Measurements from ENCODE around the gene MTG2. TPM values are rescaled to one million over a fixed set of nuclear protein-coding genes. Genes with fewer than 3 reads are reported as not detected.

Gene MTG2
- total and polyA plus RNA-seq, 2 of the 8 experiments (the other 6 are each of a cell fraction or from before 2014, with no cell fraction given), result 14.4 to 22.8 TPM

DNA sequence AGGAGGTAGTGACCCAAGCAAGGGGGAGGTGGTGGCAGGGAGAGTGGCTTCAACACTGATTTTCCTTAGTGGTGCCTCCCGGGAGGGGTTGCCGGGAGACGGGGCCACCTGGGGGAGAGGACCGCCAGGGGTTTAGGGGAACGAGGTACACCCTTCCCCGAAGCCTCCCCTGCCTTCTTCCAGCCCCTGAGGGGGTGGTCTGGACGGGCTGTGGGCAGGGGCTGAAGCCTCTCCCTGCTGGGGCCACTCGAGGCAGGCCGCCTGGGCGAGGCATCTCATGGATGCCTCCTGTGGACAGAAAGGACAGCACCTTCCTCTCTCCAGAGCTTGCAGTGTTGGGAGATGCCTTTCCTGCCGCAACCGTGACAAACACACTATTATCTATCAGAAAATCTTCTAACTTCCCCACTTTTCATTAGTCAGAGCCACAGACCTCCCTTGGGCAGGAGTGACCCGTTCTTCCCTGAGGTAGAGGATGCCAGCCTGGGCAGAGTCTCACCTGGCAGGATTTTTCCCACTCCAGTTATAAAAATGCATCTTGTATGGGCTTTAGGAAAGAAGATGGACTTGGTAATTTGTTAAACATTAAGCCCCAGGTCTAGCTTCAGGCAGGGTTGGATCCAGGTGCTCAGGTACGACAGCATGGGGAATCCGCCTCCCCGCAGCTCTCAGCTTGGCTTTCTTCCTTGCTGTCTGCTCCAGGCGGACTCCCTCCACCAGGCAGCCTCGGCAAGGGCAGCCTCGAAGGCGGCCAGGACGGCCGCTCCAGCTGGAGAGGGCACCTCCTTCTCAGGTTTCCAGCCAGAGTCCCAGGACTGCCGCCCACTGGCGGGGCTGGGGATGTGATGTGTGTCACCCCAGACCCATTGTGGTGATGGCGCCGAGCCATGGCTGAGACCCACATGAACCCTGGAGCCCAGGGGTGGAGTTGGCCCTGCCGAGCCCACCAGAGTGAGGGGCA is 26.2 kb downstream of the MTG2 start (continued):
- TF ChIP-seq SIN3A (conservative IDR thresholded peaks at IDR 0.05 in 1 of 2, IDR thresholded peaks at IDR 0.05 in 1 of 2; ENCODE audit: low read depth in 1 of 2, low read length in 2 of 2) (peak in 1 of 2 experiments; percentile 69; a peak in 1 of 4 replicates), RFX5 (IDR thresholded peaks at IDR 0.05; ENCODE audit: borderline replicate concordance, low read depth, low read length) (no peak), ATF3 (IDR thresholded peaks at IDR 0.05; ENCODE audit: insufficient read depth, low read depth, low read length) (no peak), BACH1 (IDR thresholded peaks at IDR 0.05; ENCODE audit: low read length) (no peak), JUN (IDR thresholded peaks at IDR 0.05; ENCODE audit: low read depth, low read length) (no peak), SP4 (IDR thresholded peaks at IDR 0.05; ENCODE audit: low read length) (no peak), KDM4A (IDR thresholded peaks at IDR 0.05; ENCODE audit: low read depth, low read length, severe bottlenecking) (no peak), ATF2 (IDR thresholded peaks at IDR 0.05; ENCODE audit: low read length) (peak; percentile 63; the same call in 1 of the 2 replicates), CREB1 (IDR thresholded peaks at IDR 0.05) (peak; percentile 68), SIRT6 (IDR thresholded peaks at IDR 0.05; ENCODE audit: low read length) (no peak), GABPA (IDR thresholded peaks at IDR 0.05; ENCODE audit: borderline replicate concordance, insufficient read depth, low read length) (0 out of 2 replicates have a peak, but pooled peaks have one; percentile 46), ASH2L (IDR thresholded peaks at IDR 0.05; ENCODE audit: low read length) (no peak), SUZ12 (IDR thresholded peaks at IDR 0.05; ENCODE audit: low read length) (no peak), E2F6 (IDR thresholded peaks at IDR 0.05) (no peak), KDM5A (IDR thresholded peaks at IDR 0.05; ENCODE audit: low read length) (no peak), TEAD4 (IDR thresholded peaks at IDR 0.05; ENCODE audit: low read depth, low read length) (no peak)
- TF ChIP-seq, protein P1, sequence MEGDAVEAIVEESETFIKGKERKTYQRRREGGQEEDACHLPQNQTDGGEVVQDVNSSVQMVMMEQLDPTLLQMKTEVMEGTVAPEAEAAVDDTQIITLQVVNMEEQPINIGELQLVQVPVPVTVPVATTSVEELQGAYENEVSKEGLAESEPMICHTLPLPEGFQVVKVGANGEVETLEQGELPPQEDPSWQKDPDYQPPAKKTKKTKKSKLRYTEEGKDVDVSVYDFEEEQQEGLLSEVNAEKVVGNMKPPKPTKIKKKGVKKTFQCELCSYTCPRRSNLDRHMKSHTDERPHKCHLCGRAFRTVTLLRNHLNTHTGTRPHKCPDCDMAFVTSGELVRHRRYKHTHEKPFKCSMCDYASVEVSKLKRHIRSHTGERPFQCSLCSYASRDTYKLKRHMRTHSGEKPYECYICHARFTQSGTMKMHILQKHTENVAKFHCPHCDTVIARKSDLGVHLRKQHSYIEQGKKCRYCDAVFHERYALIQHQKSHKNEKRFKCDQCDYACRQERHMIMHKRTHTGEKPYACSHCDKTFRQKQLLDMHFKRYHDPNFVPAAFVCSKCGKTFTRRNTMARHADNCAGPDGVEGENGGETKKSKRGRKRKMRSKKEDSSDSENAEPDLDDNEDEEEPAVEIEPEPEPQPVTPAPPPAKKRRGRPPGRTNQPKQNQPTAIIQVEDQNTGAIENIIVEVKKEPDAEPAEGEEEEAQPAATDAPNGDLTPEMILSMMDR (IDR thresholded peaks at IDR 0.05; ENCODE audit: control extremely low read depth in 1 of 3, insufficient read depth in 1 of 3, low read depth in 1 of 3, low read length in 3 of 3), result peak; percentile 61 to 69 (median 67)
